GM12878 (cell line): Measurements from ENCODE around the gene RNF121. TPM values are rescaled to one million over a fixed set of nuclear protein-coding genes. Genes with fewer than 3 reads are reported as not detected.

Experiments
- ATAC-seq: fragments of 200-7000 bp; cut with Tn5 transposase; 3 replicates; pipeline ENCODE4 v1.9.1; 2020; ENCODE audit warnings: mild to moderate bottlenecking, moderate library complexity
- BruUV-seq: library from RNA; stranded (reverse); fragments of 400-500 nt; replicated peaks from 2 replicates; lab custom pipeline; 2021; lab: Mats Ljungman, UMichigan
- CTCF ChIA-PET: fragments of 300-600 bp; sonication (Branson Sonifier 250); formaldehyde crosslinking; extraction: SDS; loops from one replicate; lab custom pipeline; 2021; ENCODE audit warnings: inconsistent platforms; lab: Yijun Ruan, JAX
- POLR2A ChIA-PET: fragments of 350-600 bp; formaldehyde crosslinking; extraction: SDS; loops from one replicate; lab custom pipeline; 2021; ENCODE audit warnings: inconsistent platforms; lab: Charles Lee
- RAD21 ChIA-PET: fragments of 300-600 bp; sonication (Branson Sonifier 250); formaldehyde crosslinking; loops from one replicate; lab custom pipeline; 2023; ENCODE audit warnings: antibody characterized with exemption; ENCODE audit not compliant: unreplicated experiment; lab: Charles Lee
- SMC1A ChIA-PET: fragments of 300-600 bp; sonication (Branson Sonifier 250); formaldehyde crosslinking; loops from one replicate; lab custom pipeline; 2023; ENCODE audit not compliant: unreplicated experiment, uncharacterized antibody; lab: Charles Lee
- DNase-seq: peaks from one replicate; pipeline ENCODE4 v3.0.0-alpha.2; 2011; ENCODE audit warnings: low read depth, low spot score
- FAIRE-seq: peaks from 3 replicates; lab custom pipeline; 2011; peaks lifted over from hg19 to GRCh38; lab: Jason Lieb, UNC
- H2AFZ ChIP-seq: 2 replicates; pipeline ENCODE4 v1.6.0; 2011; ENCODE audit warnings: low read depth, low read length, control low read depth; ENCODE audit not compliant: control insufficient read depth
- H3K27ac ChIP-seq: 2 replicates; pipeline ENCODE4 v1.5.1; 2011; ENCODE audit warnings: control low read depth; ENCODE audit not compliant: control insufficient read depth, insufficient read depth
- H3K27me3 ChIP-seq, 2 experiments: replicated peaks in 1 of 2; 2 replicates each; pipeline versions ENCODE4 v1.6.0 to v1.6.1; 2011; ENCODE audit warnings: low read length in 1 of 2; ENCODE audit not compliant: control insufficient read depth in 2 of 2, insufficient read depth in 2 of 2
- H3K36me3 ChIP-seq, 2 experiments: 2 replicates each; pipeline ENCODE4 v1.5.1; 2011; ENCODE audit warnings: low read length in 1 of 2; ENCODE audit not compliant: control insufficient read depth in 2 of 2, insufficient read depth in 2 of 2
- H3K4me1 ChIP-seq: 2 replicates; pipeline ENCODE4 v1.6.1; 2011; ENCODE audit warnings: mild to moderate bottlenecking, low read length, moderate library complexity, mixed read lengths; ENCODE audit not compliant: control insufficient read depth, insufficient read depth
- H3K4me2 ChIP-seq: 2 replicates; pipeline ENCODE4 v1.6.0; 2011; ENCODE audit warnings: control low read depth; ENCODE audit not compliant: control insufficient read depth, insufficient read depth
- H3K4me3 ChIP-seq: fragments of 200-600 bp; sonication (generic); 2 replicates; pipeline ENCODE4 v1.5.1; 2016
- H3K79me2 ChIP-seq: 2 replicates; pipeline ENCODE4 v1.6.0; 2011; ENCODE audit warnings: low read length; ENCODE audit not compliant: control insufficient read depth, insufficient read depth
- H3K9ac ChIP-seq: 2 replicates; pipeline ENCODE4 v1.8.0; 2011; ENCODE audit warnings: low read length, control low read depth, mixed read lengths; ENCODE audit not compliant: control insufficient read depth, insufficient read depth
- H3K9me3 ChIP-seq: replicated peaks from 3 replicates; pipeline ENCODE4 v1.5.1; 2011; ENCODE audit warnings: mild to moderate bottlenecking, low read length; ENCODE audit not compliant: control insufficient read depth, insufficient read depth
- H4K20me1 ChIP-seq: 2 replicates; pipeline ENCODE4 v1.6.0; 2011; ENCODE audit not compliant: control insufficient read depth, insufficient read depth
- BACH1 ChIP-seq: fragments of 450-650 bp; IDR thresholded peaks from 2 replicates; pipeline ENCODE4 v1.6.1; 2017; ENCODE audit warnings: mild to moderate bottlenecking, borderline replicate concordance
- BCL3 ChIP-seq: IDR thresholded peaks from 2 replicates; pipeline ENCODE4 v1.6.1; 2011; ENCODE audit warnings: borderline replicate concordance, low read depth, mild to moderate bottlenecking, moderate library complexity, low read length; ENCODE audit not compliant: insufficient read depth, poor library complexity, severe bottlenecking
- BHLHE40 ChIP-seq, 2 experiments: fragments of 450-650 bp in 1 of 2; IDR thresholded peaks; 2 replicates each; pipeline ENCODE4 v1.6.1; 2011 to 2017; ENCODE audit warnings: low read depth in 2 of 2, borderline replicate concordance in 1 of 2, improper control_type of control experiment in 1 of 2, low read length in 1 of 2, mild to moderate bottlenecking in 1 of 2
- CREB1 ChIP-seq: IDR thresholded peaks from 2 replicates; pipeline ENCODE4 v1.6.1; 2012; ENCODE audit warnings: low read depth, mild to moderate bottlenecking, inconsistent platforms
- EZH2 ChIP-seq: IDR thresholded peaks from 2 replicates; pipeline ENCODE4 v1.6.1; 2012; ENCODE audit warnings: low read depth, mild to moderate bottlenecking, control low read depth, inconsistent platforms, low read length, borderline replicate concordance; ENCODE audit not compliant: control insufficient read depth
- IKZF2 ChIP-seq, 2 experiments: fragments of 450-650 bp; IDR thresholded peaks; 2 replicates each; pipeline ENCODE4 v1.6.1; 2017; ENCODE audit warnings: mild to moderate bottlenecking in 2 of 2, moderate library complexity in 2 of 2
- IRF3 ChIP-seq: fragments of 450-650 bp; IDR thresholded peaks from 2 replicates; pipeline ENCODE4 v1.6.1; 2014; ENCODE audit warnings: mild to moderate bottlenecking
- KAT2A ChIP-seq: conservative IDR thresholded peaks from 2 replicates; pipeline ENCODE4 v1.6.1; 2011; ENCODE audit warnings: low read depth, low read length; ENCODE audit not compliant: control insufficient read depth
- KLF5 ChIP-seq: fragments of 450-650 bp; IDR thresholded peaks from 2 replicates; pipeline ENCODE4 v1.6.1; 2014; ENCODE audit warnings: mild to moderate bottlenecking; ENCODE audit not compliant: partially characterized antibody
- LARP7 ChIP-seq: fragments of 450-650 bp; IDR thresholded peaks from 2 replicates; pipeline ENCODE4 v1.6.1; 2017; ENCODE audit warnings: mild to moderate bottlenecking
- MYB ChIP-seq: fragments of 150-350 bp; IDR thresholded peaks from 2 replicates; pipeline ENCODE4 v1.6.1; 2014; ENCODE audit warnings: mild to moderate bottlenecking, low read depth, low read length, borderline replicate concordance
- NBN ChIP-seq: fragments of 450-650 bp; IDR thresholded peaks from 2 replicates; pipeline ENCODE4 v1.6.1; 2016
- NR2C1 ChIP-seq: fragments of 450-650 bp; IDR thresholded peaks from 2 replicates; pipeline ENCODE4 v1.6.1; 2017; ENCODE audit warnings: antibody characterized with exemption, mild to moderate bottlenecking, moderate library complexity
- NR2C2 ChIP-seq: IDR thresholded peaks from 2 replicates; pipeline ENCODE4 v1.6.1; 2011; ENCODE audit warnings: borderline replicate concordance, low read depth; ENCODE audit not compliant: control insufficient read depth, insufficient read length
- PML ChIP-seq: IDR thresholded peaks from 2 replicates; pipeline ENCODE4 v1.6.1; 2012; ENCODE audit warnings: low read length, inconsistent platforms
- RFX5 ChIP-seq: IDR thresholded peaks from 2 replicates; pipeline ENCODE4 v1.6.1; 2011; ENCODE audit warnings: low read depth, low read length, improper control_type of control experiment
- WRNIP1 ChIP-seq: IDR thresholded peaks from 2 replicates; pipeline ENCODE4 v1.6.1; 2011; ENCODE audit warnings: low read depth, low read length, improper control_type of control experiment, borderline replicate concordance
- WGBS: methylation state at CpG from one replicate; pipeline ENCODE4 v1.1.6; 2016; ENCODE audit warnings: low lambda C conversion rate; ENCODE audit not compliant: insufficient replicate concordance, insufficient coverage; ENCODE audit errors: missing lambda C conversion rate; 5-methylcytosine and 5-hydroxymethylcytosine counted together
- in situ Hi-C: fragments of 300-500 bp; cut with MboI; formaldehyde crosslinking; loops from 9 replicates; pipeline ENCODE4 v1.14.3; 2018; ENCODE audit warnings: mixed read lengths
- intact Hi-C: fragments of 100-400 bp; cut with micrococcal nuclease; formaldehyde crosslinking; loops from one replicate; pipeline ENCODE4 v1.14.2; 2022; ENCODE audit not compliant: unreplicated experiment
- polyA plus RNA-seq, 11 experiments: library from polyadenylated mRNA; depleted of rRNA in 4 of 11; unstranded in 6 of 11; stranded (reverse) in 5 of 11; fragments of >200 nt; fragmentation: Nextera tagmentation in 4 of 11; fragmentation: Illumina TruSeq in 1 of 11; extraction: Ambion mirVana in 4 of 11; extraction: Trizol in 1 of 11; gene quantifications; 1 replicate in 1 of 11; 2 replicates in 10 of 11; pipeline versions ENCODE4 v1.2.1 to v1.2.3, GENCODE V29; 2011 to 2016; ENCODE audit warnings: inconsistent platforms in 2 of 11, missing spikeins in 2 of 11, low read depth in 1 of 11
- total RNA-seq, 4 experiments: library from RNA; depleted of rRNA in 3 of 4; stranded (reverse); fragments of >200 nt in 3 of 4; fragmentation: Illumina TruSeq in 1 of 4; extraction: Trizol in 1 of 4; gene quantifications; 2 replicates each; pipeline versions ENCODE4 v1.2.1 to v1.2.3, GENCODE V29; 2013 to 2021
- TF ChIP-seq, protein P1 (sequence below): fragments of 450-650 bp; IDR thresholded peaks from 2 replicates; pipeline ENCODE4 v1.6.1; 2017; ENCODE audit warnings: low read depth, mild to moderate bottlenecking, moderate library complexity

RNF121 gene
- total and polyA plus RNA-seq, 10 of the 15 experiments (the other 5 are each of a cell fraction or from before 2014, with no cell fraction given) = 8.6 to 73.7 (median 32.7) TPM

GRCh38 chr11:71934213-71934612 lies 5.4 kb downstream of the RNF121 start:
- peak overlapping the region; percentile 32; the same call in 1 of the 2 replicates for H2AFZ ChIP-seq
- peaks cover 21% of the 10 kb centered on the region for H3K4me1 ChIP-seq
- peaks cover 85% of the 10 kb centered on the region for H3K79me2 ChIP-seq
- ATAC-seq (peak; percentile 69), FAIRE-seq (no peak), DNase-seq (no peak)
- WGBS = 9% methylated on average over 2 of the region's 2 CpGs
- RAD21 ChIA-PET = interaction anchor here (0.6 to 3.8 kb wide), 3 partner anchors 10 to 44 kb away, joined by 3 to 24 read pairs (median 5); no protein-coding TSS in a partner anchor
- SMC1A ChIA-PET = interaction anchor here (1.3 to 4.0 kb wide), 3 partner anchors 10 to 106 kb away, joined by 3 to 50 read pairs (median 15); no protein-coding TSS in a partner anchor
- H4K20me1 ChIP-seq = no peaks in the 10 kb centered on the region
- no TSS peak for BruUV-seq
- H3K9ac ChIP-seq = peak overlapping the region; percentile 18
- no peaks in the 10 kb centered on the region for H3K27me3 ChIP-seq
- in situ Hi-C loops (no loop called here), intact Hi-C loops (no loop called here)
- POLR2A ChIA-PET = interaction anchor here (0.7 to 3.4 kb wide), 4 partner anchors 10 to 477 kb away, joined by 3 to 25 read pairs (median 3); no protein-coding TSS in a partner anchor
- H3K4me2 ChIP-seq = peak overlapping the region; percentile 84
- CTCF ChIA-PET = interaction anchor here (1.5 to 4.1 kb wide), 3 partner anchors 10 to 58 kb away, joined by 4 to 38 read pairs (median 7); no protein-coding TSS in a partner anchor
- H3K9me3 ChIP-seq = no peaks in the 10 kb centered on the region
- peak overlapping the region; percentile 98 for H3K27ac ChIP-seq
- peaks cover 0 to 10% of the 10 kb centered on the region in 2 experiments; a peak in 3 of 4 replicates for H3K36me3 ChIP-seq
- peak overlapping the region; percentile 86 for H3K4me3 ChIP-seq
- TF ChIP-seq LARP7 (no peak), IKZF2 (IDR thresholded peaks at IDR 0.05) (peak; percentile 72 to 81), KLF5 (no peak), WRNIP1 (no peak), BACH1 (no peak), NR2C2 (no peak), CREB1 (no peak), KAT2A (no peak), BCL3 (no peak), BHLHE40 (IDR thresholded peaks at IDR 0.05; ENCODE audit: borderline replicate concordance in 1 of 2, low read depth in 2 of 2, low read length in 1 of 2) (no peak), NR2C1 (no peak), IRF3 (no peak), RFX5 (no peak), MYB (no peak), EZH2 (no peak), NBN (no peak), PML (no peak)
- TF ChIP-seq, protein P1, sequence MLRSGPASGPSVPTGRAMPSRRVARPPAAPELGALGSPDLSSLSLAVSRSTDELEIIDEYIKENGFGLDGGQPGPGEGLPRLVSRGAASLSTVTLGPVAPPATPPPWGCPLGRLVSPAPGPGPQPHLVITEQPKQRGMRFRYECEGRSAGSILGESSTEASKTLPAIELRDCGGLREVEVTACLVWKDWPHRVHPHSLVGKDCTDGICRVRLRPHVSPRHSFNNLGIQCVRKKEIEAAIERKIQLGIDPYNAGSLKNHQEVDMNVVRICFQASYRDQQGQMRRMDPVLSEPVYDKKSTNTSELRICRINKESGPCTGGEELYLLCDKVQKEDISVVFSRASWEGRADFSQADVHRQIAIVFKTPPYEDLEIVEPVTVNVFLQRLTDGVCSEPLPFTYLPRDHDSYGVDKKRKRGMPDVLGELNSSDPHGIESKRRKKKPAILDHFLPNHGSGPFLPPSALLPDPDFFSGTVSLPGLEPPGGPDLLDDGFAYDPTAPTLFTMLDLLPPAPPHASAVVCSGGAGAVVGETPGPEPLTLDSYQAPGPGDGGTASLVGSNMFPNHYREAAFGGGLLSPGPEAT = peak; percentile 70; the same call in 1 of the 2 replicates
